GM23338 (cell line): ENCODE measurements around the gene DPF3. TPM values are rescaled to one million over a fixed set of nuclear protein-coding genes. Genes with fewer than 3 reads are reported as not detected.

Source experiments
- CREB1 ChIP-seq: fragments of 250-450 bp; sonication (Bioruptor Pico); IDR thresholded peaks from 2 replicates; pipeline ENCODE4 v1.5.0; 2020; ENCODE audit warnings: low read depth, mild to moderate bottlenecking, moderate library complexity
- EZH2phosphoT487 ChIP-seq: fragments of 200-600 bp; sonication (generic); IDR thresholded peaks from one replicate; pipeline ENCODE4 v1.8.1; 2018; ENCODE audit warnings: antibody characterized with exemption; ENCODE audit not compliant: unreplicated experiment
- JUNB ChIP-seq: IDR thresholded peaks from one replicate; pipeline ENCODE4 v1.6.1; 2016; ENCODE audit warnings: antibody characterized with exemption; ENCODE audit not compliant: unreplicated experiment
- STAT1 ChIP-seq: IDR thresholded peaks from one replicate; pipeline ENCODE4 v1.6.1; 2016; ENCODE audit warnings: antibody characterized with exemption; ENCODE audit not compliant: unreplicated experiment
- ZNF114 ChIP-seq: fragments of 250-450 bp; sonication (Bioruptor Pico); IDR thresholded peaks from 2 replicates; pipeline ENCODE4 v1.5.0; 2020; ENCODE audit warnings: mild to moderate bottlenecking, moderate library complexity
- polyA plus RNA-seq: library from polyadenylated mRNA; unstranded; fragments of >200 nt; fragmentation: Nextera tagmentation; extraction: Ambion mirVana; gene quantifications from 2 replicates; pipeline ENCODE4 v1.2.1, GENCODE V29; 2016
- total RNA-seq: library from RNA; depleted of rRNA; stranded (reverse); fragments of >200 nt; shearing (Covaris generic); gene quantifications from 2 replicates; pipeline ENCODE4 v1.2.3, GENCODE V29; 2014
- TF ChIP-seq, protein P1 (sequence below): fragments of 250-450 bp; sonication (Bioruptor Pico); IDR thresholded peaks from 2 replicates; pipeline ENCODE4 v1.5.0; 2020; ENCODE audit warnings: mild to moderate bottlenecking, moderate library complexity
- TF ChIP-seq, protein P2 (sequence below): IDR thresholded peaks from 2 replicates; pipeline ENCODE4 v1.6.1; 2016; ENCODE audit warnings: antibody characterized with exemption
- TF ChIP-seq, protein P3 (sequence below), 2 experiments: fragments of 200-600 bp in 1 of 2; sonication (generic) in 1 of 2; conservative IDR thresholded peaks; 2 replicates each; pipeline versions ENCODE4 v1.5.1 to v1.6.1; 2016 to 2017; ENCODE audit warnings: antibody characterized with exemption in 2 of 2, low read depth in 2 of 2, mild to moderate bottlenecking in 2 of 2, moderate library complexity in 1 of 2

Gene DPF3
- total and polyA plus RNA-seq, 2 experiments from 2014 or later, result 0.18 to 1.0 TPM

DNA sequence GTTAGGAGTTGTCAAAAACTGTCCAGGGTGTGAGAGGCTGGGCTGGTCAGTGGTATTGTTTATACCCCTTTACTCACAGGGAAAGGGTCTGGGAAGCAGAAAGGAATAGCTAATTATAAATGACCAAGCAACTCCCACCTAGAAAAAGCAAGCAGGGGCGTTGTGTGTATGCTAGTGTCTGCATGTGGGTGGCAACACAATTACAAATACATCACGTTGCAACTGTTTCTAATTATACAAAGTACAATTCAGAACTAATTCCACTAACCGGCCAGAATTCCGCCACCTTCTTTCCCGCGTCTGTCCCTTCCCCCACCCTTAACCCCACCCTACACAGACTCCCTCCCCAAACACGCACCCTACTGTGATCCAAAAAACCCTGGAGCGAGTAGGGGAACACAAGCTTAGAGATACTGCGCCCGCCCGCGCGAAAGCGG, 2.2 kb downstream of the DPF3 start (continued):
- TF ChIP-seq, protein P1, sequence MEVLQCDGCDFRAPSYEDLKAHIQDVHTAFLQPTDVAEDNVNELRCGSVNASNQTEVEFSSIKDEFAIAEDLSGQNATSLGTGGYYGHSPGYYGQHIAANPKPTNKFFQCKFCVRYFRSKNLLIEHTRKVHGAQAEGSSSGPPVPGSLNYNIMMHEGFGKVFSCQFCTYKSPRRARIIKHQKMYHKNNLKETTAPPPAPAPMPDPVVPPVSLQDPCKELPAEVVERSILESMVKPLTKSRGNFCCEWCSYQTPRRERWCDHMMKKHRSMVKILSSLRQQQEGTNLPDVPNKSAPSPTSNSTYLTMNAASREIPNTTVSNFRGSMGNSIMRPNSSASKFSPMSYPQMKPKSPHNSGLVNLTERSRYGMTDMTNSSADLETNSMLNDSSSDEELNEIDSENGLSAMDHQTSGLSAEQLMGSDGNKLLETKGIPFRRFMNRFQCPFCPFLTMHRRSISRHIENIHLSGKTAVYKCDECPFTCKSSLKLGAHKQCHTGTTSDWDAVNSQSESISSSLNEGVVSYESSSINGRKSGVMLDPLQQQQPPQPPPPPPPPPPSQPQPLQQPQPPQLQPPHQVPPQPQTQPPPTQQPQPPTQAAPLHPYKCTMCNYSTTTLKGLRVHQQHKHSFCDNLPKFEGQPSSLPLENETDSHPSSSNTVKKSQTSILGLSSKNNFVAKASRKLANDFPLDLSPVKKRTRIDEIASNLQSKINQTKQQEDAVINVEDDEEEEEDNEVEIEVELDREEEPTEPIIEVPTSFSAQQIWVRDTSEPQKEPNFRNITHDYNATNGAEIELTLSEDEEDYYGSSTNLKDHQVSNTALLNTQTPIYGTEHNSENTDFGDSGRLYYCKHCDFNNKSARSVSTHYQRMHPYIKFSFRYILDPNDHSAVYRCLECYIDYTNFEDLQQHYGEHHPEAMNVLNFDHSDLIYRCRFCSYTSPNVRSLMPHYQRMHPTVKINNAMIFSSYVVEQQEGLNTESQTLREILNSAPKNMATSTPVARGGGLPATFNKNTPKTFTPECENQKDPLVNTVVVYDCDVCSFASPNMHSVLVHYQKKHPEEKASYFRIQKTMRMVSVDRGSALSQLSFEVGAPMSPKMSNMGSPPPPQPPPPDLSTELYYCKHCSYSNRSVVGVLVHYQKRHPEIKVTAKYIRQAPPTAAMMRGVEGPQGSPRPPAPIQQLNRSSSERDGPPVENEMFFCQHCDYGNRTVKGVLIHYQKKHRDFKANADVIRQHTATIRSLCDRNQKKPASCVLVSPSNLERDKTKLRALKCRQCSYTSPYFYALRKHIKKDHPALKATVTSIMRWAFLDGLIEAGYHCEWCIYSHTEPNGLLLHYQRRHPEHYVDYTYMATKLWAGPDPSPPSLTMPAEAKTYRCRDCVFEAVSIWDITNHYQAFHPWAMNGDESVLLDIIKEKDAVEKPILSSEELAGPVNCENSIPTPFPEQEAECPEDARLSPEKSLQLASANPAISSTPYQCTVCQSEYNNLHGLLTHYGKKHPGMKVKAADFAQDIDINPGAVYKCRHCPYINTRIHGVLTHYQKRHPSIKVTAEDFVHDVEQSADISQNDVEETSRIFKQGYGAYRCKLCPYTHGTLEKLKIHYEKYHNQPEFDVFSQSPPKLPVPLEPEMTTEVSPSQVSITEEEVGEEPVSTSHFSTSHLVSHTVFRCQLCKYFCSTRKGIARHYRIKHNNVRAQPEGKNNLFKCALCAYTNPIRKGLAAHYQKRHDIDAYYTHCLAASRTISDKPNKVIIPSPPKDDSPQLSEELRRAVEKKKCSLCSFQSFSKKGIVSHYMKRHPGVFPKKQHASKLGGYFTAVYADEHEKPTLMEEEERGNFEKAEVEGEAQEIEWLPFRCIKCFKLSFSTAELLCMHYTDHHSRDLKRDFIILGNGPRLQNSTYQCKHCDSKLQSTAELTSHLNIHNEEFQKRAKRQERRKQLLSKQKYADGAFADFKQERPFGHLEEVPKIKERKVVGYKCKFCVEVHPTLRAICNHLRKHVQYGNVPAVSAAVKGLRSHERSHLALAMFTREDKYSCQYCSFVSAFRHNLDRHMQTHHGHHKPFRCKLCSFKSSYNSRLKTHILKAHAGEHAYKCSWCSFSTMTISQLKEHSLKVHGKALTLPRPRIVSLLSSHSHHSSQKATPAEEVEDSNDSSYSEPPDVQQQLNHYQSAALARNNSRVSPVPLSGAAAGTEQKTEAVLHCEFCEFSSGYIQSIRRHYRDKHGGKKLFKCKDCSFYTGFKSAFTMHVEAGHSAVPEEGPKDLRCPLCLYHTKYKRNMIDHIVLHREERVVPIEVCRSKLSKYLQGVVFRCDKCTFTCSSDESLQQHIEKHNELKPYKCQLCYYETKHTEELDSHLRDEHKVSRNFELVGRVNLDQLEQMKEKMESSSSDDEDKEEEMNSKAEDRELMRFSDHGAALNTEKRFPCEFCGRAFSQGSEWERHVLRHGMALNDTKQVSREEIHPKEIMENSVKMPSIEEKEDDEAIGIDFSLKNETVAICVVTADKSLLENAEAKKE (CRISPR knock-in tag), result no peak
- TF ChIP-seq CREB1 (CRISPR knock-in tag) (no peak), JUNB (no peak), ZNF114 (no peak), STAT1 (no peak), EZH2phosphoT487 (no peak)
- TF ChIP-seq, protein P2, sequence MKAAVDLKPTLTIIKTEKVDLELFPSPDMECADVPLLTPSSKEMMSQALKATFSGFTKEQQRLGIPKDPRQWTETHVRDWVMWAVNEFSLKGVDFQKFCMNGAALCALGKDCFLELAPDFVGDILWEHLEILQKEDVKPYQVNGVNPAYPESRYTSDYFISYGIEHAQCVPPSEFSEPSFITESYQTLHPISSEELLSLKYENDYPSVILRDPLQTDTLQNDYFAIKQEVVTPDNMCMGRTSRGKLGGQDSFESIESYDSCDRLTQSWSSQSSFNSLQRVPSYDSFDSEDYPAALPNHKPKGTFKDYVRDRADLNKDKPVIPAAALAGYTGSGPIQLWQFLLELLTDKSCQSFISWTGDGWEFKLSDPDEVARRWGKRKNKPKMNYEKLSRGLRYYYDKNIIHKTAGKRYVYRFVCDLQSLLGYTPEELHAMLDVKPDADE, result no peak
- TF ChIP-seq, protein P3, sequence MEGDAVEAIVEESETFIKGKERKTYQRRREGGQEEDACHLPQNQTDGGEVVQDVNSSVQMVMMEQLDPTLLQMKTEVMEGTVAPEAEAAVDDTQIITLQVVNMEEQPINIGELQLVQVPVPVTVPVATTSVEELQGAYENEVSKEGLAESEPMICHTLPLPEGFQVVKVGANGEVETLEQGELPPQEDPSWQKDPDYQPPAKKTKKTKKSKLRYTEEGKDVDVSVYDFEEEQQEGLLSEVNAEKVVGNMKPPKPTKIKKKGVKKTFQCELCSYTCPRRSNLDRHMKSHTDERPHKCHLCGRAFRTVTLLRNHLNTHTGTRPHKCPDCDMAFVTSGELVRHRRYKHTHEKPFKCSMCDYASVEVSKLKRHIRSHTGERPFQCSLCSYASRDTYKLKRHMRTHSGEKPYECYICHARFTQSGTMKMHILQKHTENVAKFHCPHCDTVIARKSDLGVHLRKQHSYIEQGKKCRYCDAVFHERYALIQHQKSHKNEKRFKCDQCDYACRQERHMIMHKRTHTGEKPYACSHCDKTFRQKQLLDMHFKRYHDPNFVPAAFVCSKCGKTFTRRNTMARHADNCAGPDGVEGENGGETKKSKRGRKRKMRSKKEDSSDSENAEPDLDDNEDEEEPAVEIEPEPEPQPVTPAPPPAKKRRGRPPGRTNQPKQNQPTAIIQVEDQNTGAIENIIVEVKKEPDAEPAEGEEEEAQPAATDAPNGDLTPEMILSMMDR (conservative IDR thresholded peaks at IDR 0.05; ENCODE audit: low read depth in 2 of 2), result no peak
